Stomach (tissue), 4 donors: Measurements from ENCODE around the gene MYH6.
"Not testable (repeated sequence)": the region's sequence is repeated elsewhere in the genome, so short reads cannot be mapped to it uniquely, and the experiment has no call there.

Source experiments
- POLR2A ChIP-seq, 4 donors: fragments of 450-650 bp; IDR thresholded peaks; one replicate each; pipeline ENCODE4 v1.6.1; 2016; ENCODE audit warnings: antibody characterized with exemption in 4 of 4, control low read depth in 2 of 4, mild to moderate bottlenecking in 1 of 4, moderate library complexity in 1 of 4
- TF ChIP-seq, protein P1 (sequence below), 7 experiments: fragments of 450-650 bp in 4 of 7; fragments of 200-600 bp in 3 of 7; sonication (generic) in 3 of 7; IDR thresholded peaks; one replicate each; pipeline ENCODE4 v1.5.1; 2016 to 2019; ENCODE audit warnings: antibody characterized with exemption in 7 of 7, control low read depth in 2 of 7, mild to moderate bottlenecking in 1 of 7

DNA sequence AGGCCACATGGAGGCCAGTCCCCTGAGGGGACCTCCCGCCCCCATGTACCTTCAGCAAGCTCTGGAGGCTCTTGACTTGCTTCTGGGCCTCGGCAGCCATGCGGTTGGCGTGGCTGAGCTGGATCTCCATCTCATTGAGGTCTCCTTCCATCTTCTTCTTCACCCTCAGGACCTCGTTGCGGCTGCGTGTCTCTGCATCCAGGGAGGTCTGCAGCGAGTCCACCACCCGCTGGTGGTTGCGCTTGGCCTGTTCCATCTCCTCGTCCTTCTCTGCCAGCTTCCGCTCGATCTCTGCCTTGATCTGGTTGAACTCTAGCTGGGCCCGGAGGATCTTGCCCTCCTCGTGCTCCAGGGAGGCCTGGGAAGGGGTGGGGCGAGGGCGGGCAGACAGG, 21.8 kb downstream of the MYH6 start:
- TF ChIP-seq, protein P1, sequence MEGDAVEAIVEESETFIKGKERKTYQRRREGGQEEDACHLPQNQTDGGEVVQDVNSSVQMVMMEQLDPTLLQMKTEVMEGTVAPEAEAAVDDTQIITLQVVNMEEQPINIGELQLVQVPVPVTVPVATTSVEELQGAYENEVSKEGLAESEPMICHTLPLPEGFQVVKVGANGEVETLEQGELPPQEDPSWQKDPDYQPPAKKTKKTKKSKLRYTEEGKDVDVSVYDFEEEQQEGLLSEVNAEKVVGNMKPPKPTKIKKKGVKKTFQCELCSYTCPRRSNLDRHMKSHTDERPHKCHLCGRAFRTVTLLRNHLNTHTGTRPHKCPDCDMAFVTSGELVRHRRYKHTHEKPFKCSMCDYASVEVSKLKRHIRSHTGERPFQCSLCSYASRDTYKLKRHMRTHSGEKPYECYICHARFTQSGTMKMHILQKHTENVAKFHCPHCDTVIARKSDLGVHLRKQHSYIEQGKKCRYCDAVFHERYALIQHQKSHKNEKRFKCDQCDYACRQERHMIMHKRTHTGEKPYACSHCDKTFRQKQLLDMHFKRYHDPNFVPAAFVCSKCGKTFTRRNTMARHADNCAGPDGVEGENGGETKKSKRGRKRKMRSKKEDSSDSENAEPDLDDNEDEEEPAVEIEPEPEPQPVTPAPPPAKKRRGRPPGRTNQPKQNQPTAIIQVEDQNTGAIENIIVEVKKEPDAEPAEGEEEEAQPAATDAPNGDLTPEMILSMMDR (IDR thresholded peaks at IDR 0.05), result not testable (repeated sequence)
- TF ChIP-seq POLR2A (IDR thresholded peaks at IDR 0.05), result not testable (repeated sequence)
